Measurements from ENCODE around the gene HSPA14. TPM values are rescaled to one million over a fixed set of nuclear protein-coding genes. Genes with fewer than 3 reads are reported as not detected.
"Not testable (repeated sequence)": the region's sequence is repeated elsewhere in the genome, so short reads cannot be mapped to it uniquely, and the experiment has no call there.

HSPA14 gene
- total RNA-seq, 1 donor from 2014 or later = 23.7 TPM

DNA sequence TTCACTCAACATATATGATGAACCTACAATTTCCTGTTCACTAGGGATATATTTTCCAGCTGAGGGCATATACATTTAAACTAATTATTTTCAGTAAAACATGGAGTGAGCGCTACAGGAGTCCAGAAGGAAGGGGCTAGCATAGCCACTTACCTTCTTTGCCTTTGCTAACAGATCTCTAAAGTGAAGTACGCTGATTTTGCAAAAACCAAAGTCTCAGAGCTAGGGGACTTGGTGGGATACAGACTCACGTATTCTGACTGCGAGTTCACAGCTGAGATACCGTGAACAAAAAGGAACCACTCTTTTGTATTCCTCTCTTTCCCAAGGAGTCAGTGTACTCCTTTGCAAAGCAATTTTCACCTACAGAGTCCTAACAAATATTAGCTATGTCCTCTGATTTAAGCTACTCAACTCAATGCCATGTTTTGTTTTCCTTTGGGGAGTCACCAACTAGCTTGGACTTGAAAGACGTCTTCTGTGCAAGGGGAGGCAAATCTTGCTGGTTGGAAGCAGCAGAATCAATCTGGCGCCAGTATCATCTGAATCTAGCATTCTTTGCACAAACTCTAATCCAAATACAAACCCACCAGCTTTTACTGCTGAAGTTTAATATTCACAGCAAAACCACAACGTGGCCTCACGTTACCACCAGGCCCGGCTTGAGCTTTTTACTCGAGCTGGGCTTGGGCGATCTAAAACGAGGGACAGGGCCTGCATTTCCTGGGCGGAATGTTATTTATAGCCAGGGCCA is 926 bp upstream of the HSPA14 start:
- DNase-seq (ENCODE audit: low read depth) = peak; percentile 94

DNA sequence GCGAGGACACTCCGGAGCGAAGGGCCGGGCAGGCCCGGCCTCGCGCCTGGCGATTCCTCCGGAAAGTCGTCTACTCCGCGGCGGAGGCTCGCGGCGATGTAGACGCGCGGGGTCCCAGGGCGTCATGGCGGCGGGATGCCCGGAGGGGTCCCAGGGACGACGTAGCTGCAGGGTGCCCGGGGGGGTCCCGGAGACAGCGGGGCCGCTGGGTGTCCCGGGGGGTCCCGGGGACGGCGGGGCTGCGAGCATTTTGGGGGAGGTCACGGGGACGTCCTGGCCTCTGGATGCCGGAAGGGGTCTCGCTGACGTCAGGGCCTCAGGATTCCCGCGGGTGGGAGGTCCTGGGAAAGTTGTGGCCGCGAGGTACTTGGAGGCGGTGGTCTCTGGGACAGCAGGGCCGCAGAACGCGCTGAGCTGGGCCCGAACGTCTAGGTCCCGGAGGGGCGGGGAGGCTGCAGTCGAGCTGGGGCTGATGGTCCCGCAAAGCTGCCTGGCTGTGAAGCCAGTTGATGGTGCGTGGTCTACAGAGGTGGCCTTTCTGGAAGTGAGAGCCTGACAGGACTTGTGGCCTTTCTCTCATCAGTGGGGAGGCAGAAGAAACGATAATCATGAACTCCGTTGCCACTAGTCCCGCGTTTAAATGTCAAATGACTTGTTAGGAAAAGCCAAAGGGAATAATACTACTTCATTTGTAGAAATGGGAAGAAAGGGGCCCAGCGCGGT is 637 bp downstream of the HSPA14 start:
- peak; percentile 27 for DNase-seq (ENCODE audit: low read depth)

DNA sequence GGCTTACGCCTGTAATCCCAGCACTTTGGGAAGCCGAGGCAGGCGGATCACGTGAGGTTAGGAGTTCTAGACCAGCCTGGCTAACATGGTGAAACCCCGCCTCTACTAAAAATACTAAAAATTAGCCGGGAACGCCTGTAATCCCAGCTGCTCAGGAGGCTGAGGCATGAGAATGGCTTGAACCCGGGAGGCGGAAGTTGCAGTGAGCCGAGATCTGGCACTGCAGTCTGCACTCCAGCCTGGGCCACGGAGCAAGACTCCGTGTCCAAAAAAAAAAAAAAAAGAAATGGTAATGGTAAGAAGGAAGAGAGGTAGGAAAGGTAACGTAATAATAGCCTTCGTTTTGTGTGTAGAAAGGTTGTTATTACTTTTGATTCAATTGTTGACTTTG is 1.2 kb downstream of the HSPA14 start:
- DNase-seq (ENCODE audit: low read depth) = peak; percentile 27

DNA sequence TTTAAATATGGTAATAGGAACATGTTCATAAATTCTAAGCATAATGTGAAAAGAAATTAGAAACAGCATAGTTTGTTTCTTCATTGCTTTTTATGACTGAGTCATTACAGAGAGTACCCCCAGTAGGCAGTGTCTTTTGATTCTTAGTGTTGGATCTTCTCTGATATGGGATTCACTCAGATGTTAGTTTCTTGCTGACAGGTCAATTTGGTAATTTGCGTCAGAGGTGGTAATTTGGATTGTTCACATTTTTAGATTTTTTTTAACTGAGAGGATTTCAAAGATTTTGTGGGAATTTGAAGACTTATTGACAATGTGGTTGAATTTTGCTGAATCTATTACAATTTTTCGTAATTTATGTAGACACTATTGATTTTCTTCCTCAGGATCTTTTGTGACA is 2.1 kb downstream of the HSPA14 start:
- DNase-seq (ENCODE audit: low read depth) = no peak

DNA sequence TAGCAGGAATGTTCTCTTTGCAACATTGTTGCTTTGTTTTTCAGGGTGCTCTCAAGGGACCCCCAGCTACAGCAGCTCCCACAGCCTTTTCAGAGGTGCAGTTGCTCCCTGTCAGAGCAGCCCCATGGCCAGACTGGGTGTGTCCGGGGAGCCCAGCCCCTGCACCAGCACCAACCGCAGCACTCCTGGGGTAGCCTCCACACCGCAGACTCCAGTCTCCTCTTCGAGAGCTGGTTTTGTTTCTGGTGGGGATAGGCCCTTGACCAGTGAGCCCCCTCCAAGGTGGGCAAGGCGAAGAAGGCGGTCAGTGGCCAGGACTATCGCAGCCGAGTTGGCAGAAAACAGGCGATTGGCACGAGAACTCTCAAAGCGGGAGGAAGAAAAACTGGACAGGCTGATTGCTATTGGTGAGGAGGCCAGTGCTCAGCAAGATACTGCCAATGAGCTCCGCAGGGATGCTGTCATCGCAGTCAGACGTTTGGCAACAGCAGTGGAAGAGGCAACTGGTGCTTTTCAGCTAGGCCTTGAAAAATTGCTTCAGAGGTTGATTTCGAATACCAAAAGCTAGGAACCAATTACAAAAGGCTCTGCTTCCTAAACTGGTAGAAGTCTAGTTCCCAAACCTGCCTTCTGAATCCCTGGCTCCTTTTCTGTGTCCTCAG is 5.4 kb downstream of the HSPA14 start:
- no peak for DNase-seq (ENCODE audit: low read depth)

DNA sequence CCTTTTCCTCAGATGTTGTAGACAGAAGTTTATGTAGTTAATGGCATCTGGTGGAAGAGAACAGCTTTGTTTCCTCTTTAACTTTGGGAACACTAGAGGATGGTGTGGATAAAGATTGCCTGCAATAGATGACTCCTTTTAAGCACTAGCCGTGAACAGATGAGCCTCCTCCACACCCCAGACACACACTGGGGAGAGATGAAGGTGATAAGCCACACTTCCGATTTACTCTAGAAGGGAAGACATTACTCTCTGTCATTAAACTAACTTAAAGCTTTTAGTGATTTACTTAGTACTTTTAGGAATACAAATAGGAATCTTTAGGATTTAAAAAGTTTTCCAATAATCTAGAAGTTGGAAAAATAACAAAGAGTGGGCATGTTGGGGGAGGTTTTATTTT is 6.8 kb downstream of the HSPA14 start:
- DNase-seq (ENCODE audit: low read depth) = no peak

DNA sequence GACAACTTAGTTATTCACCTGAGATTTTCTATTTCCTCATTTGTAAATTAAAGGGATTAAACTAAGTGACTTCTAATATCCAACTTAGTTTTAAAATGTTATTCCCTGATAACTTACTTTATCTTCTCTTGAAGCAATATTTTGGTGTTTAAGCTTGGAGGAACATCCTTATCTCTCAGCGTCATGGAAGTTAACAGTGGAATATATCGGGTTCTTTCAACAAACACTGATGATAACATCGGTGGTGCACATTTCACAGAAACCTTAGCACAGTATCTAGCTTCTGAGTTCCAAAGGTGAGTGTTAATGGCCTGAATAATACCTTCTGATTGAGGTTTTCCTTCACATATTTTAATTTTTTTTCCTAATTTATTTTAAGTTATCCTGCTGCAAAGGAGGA is 14.1 kb downstream of the HSPA14 start:
- no peak for DNase-seq (ENCODE audit: low read depth)

DNA sequence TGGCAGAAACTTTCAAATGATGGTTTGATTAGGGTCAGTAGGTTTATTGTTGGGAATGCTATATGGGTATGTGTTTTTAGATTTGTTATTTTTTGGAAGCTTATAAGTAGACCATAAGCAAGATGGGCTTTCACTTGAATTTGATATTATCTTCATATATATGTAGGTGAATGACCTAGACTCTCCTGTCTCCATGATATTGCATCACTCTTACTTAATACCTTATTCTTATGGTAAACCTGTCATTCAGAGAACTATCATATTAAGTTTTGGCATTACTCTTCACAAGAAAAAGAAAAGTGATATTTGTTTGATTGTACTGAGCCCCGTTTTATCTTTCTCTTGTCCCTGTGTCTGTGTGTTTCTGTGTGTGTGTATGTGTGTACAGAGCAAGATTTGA is 17.3 kb downstream of the HSPA14 start:
- DNase-seq (ENCODE audit: low read depth) = no peak

DNA sequence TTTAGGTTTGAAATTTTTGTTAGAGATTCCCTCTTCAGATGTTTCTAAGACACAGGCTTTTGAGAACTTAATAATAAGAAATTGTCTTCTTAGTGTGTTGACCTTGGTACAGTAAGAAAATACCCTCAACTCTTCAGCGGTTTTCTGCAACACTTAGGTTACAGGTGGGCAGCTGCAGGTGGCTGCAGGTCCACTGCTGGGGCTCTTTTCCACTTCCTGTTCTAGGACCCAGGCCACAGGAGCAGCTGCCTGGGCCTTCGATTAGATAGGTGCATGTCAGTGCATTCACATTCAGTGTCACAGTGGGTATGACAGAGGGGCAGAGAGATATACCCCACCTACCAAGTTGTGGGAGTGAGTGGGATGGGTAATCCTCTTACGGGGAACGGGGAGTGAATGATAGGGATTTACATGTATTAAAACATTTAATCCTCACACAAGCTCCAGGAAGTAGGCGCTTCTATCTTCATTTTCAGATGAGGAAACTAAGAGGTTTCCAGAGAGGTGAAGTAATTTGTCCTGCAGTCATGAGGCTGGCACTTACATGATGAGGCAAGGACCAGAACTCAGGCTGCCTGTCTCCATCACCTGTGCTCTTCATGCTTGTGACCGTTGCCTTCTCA is 20.3 kb downstream of the HSPA14 start:
- DNase-seq (ENCODE audit: low read depth) = no peak

DNA sequence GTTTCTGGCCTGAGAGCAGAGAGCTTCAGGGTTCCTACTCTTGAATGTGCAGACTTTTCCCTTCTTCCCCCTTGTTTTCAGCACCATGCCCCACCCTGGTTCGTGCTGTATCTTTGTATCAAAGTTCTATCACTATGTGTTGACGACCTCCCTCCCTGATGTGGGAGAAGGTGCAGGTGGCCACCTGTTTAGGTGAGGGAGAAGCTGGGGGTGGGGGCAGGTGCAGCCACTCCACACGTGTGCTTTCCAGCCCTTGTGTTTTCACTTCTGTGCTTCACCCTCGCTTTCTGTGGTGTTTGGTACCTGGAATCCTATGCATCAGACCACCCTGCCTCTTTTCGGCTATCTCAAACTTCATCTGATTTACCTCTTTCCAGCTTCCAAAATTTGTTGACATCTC is 20.9 kb downstream of the HSPA14 start:
- no peak for DNase-seq (ENCODE audit: low read depth)

DNA sequence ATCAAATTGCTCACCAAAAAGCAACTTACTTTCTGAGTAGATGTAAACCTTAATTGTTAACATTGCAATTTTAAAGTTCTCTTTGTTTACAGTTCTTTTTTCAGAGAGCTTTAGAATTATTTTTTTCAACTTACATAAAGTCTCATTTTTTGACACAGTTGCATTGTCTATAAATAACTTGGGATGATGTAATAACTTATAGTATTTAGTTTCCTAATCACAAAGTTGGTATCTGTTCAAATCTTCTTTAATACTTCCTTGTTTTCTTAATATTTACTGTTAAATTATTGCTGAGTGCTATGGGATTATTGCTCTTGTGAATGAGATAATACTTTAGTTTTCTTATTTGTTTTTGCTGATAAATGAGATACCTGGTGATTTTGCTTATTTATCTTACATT is 21.7 kb downstream of the HSPA14 start:
- DNase-seq (ENCODE audit: low read depth) = no peak

DNA sequence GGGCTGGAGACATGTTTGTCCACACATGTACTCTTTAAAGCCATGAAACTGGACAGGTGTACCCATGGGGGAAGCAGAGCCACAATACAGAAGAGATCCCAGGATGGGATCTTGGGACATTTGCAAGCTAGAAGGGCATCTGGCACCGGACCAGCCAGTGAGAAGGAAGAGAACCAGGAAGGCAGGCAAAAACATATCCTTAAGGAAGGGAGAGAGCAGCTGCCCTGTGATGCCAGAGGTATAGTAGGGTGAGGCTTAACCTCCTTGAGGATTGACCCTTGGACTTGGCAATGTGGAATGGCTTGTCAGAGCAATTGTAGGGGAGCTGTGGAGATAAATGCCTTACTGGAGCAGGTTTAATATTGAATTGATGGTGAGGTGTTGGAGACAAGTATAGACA is 22.7 kb downstream of the HSPA14 start:
- DNase-seq (ENCODE audit: low read depth) = no peak

DNA sequence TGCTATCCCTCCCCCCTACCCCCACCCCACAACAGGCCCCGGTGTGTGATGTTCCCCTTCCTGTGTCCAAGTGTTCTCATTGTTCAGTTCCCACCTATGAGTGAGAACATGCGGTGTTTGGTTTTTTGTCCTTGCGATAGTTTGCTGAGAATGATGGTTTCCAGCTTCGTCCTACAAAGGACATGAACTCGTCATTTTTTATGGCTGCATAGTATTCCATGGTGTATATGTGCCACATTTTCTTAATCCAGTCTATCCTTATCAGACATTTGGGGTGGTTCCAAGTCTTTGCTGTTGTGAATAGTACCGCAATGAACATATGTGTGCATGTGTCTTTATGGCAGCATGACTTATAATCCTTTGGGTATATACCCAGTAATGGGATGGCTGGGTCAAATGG is 26.4 kb downstream of the HSPA14 start:
- DNase-seq (ENCODE audit: low read depth) = not testable (repeated sequence)

DNA sequence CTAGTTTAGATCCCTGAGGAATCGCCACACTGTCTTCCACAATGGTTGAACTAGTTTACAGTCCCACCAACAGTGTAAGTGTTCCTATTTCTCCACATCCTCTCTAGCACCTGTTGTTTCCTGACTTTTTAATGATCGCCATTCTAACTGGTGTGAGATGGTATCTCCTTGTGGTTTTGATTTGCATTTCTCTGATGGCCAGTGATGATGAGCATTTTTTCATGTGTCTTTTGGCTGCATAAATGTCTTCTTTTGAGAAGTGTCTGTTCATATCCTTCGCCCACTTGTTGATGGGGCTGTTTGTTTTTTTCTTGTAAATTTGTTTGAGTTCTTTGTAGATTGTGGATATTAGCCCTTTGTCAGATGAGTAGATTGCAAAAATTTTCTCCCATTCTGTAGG is 26.8 kb downstream of the HSPA14 start:
- not testable (repeated sequence) for DNase-seq (ENCODE audit: low read depth)

DNA sequence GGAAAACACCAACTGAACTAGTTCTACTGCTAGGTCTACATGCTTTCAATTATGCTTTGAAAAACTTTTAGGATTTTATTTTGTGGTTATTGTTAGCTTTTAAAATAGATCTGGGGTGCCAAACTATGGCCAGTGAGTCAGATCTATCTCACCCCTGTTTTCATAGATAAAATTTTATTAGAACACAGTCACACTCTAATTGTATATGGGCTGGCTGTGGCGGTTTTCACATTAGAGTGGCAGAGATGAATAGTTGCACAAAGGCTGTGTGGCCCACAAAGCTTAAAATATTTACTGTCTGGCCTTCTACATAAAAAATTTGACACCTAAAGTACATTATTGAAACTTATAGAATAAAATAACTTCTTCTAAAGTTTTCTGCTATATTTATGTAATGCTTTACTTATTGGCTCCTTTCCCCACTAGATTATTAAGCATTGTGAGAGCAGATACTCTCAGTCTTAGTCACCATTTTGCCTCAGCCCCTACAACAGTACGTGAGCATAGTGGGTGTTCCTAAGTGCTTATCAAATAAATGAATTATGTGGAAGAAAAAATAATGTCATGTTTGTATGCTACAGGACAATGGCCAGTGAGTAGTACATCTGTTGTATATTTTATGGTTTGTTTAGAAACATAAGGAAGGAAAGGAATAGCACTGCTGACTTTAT is 35.1 kb downstream of the HSPA14 start:
- peak; percentile 81 for DNase-seq (ENCODE audit: low read depth)

DNA sequence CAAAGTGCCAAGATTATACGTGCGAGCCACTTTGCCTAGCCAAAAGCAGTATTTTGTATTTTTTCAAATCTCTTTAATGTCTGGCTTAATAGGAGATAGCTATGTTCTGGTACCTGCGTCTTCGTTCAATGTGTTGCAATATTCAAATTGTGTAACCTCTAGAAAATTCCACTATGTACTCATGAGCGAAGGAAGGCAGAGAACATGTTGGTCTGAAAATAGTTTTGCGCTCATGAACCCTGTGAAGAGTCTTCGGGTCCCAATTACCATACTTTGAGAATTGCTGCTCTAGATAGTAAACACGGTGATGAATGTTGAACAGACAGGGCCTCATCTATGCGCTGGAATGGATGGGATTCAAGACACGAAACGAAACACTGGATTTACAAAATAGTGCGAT is 37.8 kb downstream of the HSPA14 start:
- DNase-seq (ENCODE audit: low read depth) = no peak

DNA sequence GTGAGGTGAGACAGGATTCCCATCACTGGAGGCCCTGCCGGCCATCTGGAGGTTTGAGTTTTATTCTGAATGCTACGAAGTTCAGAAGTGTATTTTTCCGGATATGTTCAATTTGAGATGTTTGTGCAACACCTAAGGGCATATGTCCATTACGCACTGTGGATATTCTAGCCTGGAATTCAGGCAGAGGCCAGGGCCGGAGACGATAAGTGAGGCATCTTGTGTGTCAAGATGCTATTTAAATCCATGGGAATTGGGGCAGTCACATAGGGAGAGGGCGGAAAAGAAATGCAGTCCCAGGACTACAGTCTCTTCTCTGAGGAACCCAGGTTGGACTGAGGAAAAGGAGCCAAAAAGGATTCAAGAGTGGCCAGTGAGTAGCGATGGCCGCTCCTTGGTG is 38.7 kb downstream of the HSPA14 start:
- DNase-seq (ENCODE audit: low read depth) = no peak

DNA sequence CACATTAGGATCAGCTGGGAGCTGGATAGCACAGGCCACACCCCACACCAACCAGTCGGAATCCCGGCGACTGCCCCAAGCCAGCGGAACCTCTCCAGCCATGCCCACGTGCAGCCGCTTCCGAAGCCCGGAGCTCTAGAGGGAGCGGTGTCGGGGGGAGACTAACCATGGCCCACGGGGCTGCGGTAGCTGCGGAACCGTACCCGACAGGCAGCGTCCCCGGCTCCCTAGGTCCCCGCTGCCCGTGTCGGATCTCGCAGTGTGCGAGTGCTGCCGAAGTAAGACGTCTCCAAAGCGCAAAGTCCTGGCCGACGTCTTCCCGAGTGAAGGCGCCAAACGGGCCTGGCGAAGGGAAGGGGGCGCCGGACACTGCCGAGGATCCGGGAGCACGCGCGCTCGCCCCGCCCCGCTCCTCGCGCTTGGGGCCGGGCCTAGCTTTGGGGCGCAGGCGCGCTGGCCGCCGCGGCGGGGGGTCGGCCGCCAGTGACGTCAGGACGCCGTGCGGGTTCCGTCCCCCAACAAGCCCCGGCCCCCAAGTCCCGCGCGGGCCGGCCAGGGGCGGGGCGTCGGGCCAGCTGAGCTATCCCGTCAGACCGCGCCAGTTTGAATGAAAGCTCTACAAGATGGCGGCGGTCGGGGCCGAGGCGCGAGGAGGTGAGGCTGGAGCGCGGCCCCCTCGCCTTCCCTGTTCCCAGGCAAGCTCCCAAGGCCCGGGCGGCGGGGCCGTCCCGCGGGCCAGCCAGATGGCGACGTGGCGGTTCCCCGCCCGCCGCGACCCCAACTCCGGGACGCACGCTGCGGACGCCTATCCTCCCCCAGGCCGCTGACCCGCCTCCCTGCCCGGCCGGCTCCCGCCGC is 40.4 kb downstream of the HSPA14 start, which contains the start of gene SUV39H2:
Gene SUV39H2, plus strand, starts transcription at position 601 of the 858 bp plus-strand sequence. Its CDS starts 23 bp downstream, at position 624.
- peak; percentile 95 for DNase-seq (ENCODE audit: low read depth)

DNA sequence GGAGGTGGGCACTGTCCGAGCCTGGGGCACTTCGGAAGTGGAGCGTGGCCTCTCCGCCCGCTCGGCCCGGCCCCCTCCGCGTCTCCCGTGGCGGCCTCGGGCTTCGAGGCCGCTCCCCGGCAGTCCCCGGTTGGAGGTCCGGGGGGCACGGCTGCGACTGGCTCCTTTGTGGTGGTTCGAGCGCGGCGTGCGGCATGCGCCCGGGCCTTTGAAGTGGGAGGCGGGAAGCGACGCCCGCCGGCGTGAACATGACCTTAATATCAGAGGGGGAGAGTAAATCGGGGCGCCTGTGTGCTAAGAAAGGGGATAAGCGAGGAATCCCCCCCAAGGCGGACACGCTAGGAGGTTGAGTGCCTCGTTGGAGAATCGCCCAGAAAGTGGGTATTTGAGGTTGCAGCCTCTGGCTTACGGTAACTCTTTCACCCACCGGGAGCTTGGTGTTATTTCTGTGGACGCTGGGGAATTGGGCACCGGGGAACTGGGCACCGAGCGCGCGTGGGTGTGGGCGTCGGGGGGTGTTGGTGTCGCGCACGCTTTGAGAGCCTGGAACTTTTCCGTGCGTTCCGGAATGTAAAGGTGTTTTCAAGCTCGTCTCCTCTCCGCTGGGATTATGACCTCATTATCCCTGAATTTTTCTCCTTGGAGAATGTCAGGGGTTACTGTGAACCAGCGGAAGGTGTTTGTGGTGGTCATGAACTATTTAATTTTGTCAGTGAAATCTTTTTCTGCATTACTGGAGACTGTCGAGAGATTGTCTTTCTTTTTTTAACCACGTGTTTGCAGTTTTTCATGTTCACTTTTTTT is 41.2 kb downstream of the HSPA14 start:
- no peak for DNase-seq (ENCODE audit: low read depth)

DNA sequence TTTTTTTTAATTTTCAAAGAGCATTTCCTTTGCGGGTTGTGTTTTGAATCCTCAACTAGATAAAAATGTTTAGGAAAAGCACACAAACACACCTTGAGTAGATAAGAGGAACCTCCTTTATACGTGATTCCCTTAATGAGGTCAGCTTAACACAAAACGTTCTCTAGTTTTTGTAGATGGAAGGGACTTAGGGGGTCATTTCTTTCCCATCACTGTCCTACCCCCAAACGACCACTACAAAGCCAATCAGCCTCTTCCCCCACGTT is 41.8 kb downstream of the HSPA14 start:
- DNase-seq (ENCODE audit: low read depth) = no peak

Measured in myocyte (in vitro differentiated cells).